HEK293 (cell line): Measurements from ENCODE around the gene ISYNA1.

Experiments
- ELK4 ChIP-seq: IDR thresholded peaks from 2 replicates; pipeline ENCODE4 v1.6.1; 2011; ENCODE audit warnings: mild to moderate bottlenecking, low read depth, low read length, borderline replicate concordance
- GLI4 ChIP-seq: fragments of 450-650 bp; formaldehyde crosslinking; IDR thresholded peaks from 2 replicates; pipeline ENCODE4 v1.5.1; 2016; ENCODE audit warnings: missing biosample characterization, missing genetic modification characterization
- HOXD13 ChIP-seq: sonication (generic); formaldehyde crosslinking; IDR thresholded peaks from 2 replicates; pipeline ENCODE4 v1.8.0; 2022; ENCODE audit warnings: missing genetic modification reagents, borderline replicate concordance
- INSM2 ChIP-seq: fragments of 450-650 bp; formaldehyde crosslinking; IDR thresholded peaks from 2 replicates; pipeline ENCODE4 v1.5.1; 2016; ENCODE audit warnings: missing biosample characterization, missing genetic modification characterization
- KLF16 ChIP-seq: fragments of 450-650 bp; formaldehyde crosslinking; IDR thresholded peaks from 2 replicates; pipeline ENCODE4 v1.5.1; 2017; ENCODE audit warnings: missing biosample characterization, missing genetic modification characterization
- KLF9 ChIP-seq: fragments of 450-650 bp; formaldehyde crosslinking; IDR thresholded peaks from 2 replicates; pipeline ENCODE4 v1.5.1; 2016; ENCODE audit warnings: missing biosample characterization, missing genetic modification characterization, low read depth
- OVOL3 ChIP-seq: fragments of 450-650 bp; formaldehyde crosslinking; IDR thresholded peaks from 2 replicates; pipeline ENCODE4 v1.5.1; 2016; ENCODE audit warnings: missing biosample characterization, missing genetic modification characterization
- PRDM4 ChIP-seq: fragments of 450-650 bp; formaldehyde crosslinking; IDR thresholded peaks from 2 replicates; pipeline ENCODE4 v1.5.1; 2017; ENCODE audit warnings: missing biosample characterization, missing genetic modification characterization
- REST ChIP-seq: fragments of 450-650 bp; formaldehyde crosslinking; IDR thresholded peaks from 2 replicates; pipeline ENCODE4 v1.5.1; 2016; ENCODE audit warnings: missing biosample characterization, missing genetic modification characterization
- SCRT1 ChIP-seq: fragments of 450-650 bp; formaldehyde crosslinking; IDR thresholded peaks from 2 replicates; pipeline ENCODE4 v1.5.1; 2016; ENCODE audit warnings: missing biosample characterization, missing genetic modification characterization, borderline replicate concordance
- SP2 ChIP-seq: fragments of 450-650 bp; formaldehyde crosslinking; IDR thresholded peaks from 2 replicates; pipeline ENCODE4 v1.5.1; 2016; ENCODE audit warnings: missing biosample characterization, missing genetic modification characterization
- ZBTB1 ChIP-seq: fragments of 450-650 bp; formaldehyde crosslinking; IDR thresholded peaks from 2 replicates; pipeline ENCODE4 v1.5.1; 2016; ENCODE audit warnings: missing biosample characterization, missing genetic modification characterization
- ZEB2 ChIP-seq: fragments of 450-650 bp; formaldehyde crosslinking; IDR thresholded peaks from 2 replicates; pipeline ENCODE4 v1.5.1; 2016; ENCODE audit warnings: missing biosample characterization, missing genetic modification characterization
- ZFP41 ChIP-seq: fragments of 450-650 bp; formaldehyde crosslinking; IDR thresholded peaks from 2 replicates; pipeline ENCODE4 v1.5.1; 2016; ENCODE audit warnings: missing biosample characterization, missing genetic modification characterization, borderline replicate concordance
- ZNF391 ChIP-seq: fragments of 450-650 bp; formaldehyde crosslinking; IDR thresholded peaks from 2 replicates; pipeline ENCODE4 v1.5.1; 2016; ENCODE audit warnings: low read depth, missing biosample characterization, missing genetic modification characterization, borderline replicate concordance
- ZNF416 ChIP-seq: fragments of 450-650 bp; formaldehyde crosslinking; IDR thresholded peaks from 2 replicates; pipeline ENCODE4 v1.5.1; 2016; ENCODE audit warnings: missing biosample characterization, missing genetic modification characterization
- ZNF48 ChIP-seq: fragments of 450-650 bp; formaldehyde crosslinking; IDR thresholded peaks from 2 replicates; pipeline ENCODE4 v1.5.1; 2016; ENCODE audit warnings: missing biosample characterization, missing genetic modification characterization
- ZNF488 ChIP-seq: fragments of 450-650 bp; formaldehyde crosslinking; IDR thresholded peaks from 2 replicates; pipeline ENCODE4 v1.5.1; 2016; ENCODE audit warnings: missing biosample characterization, missing genetic modification characterization
- ZNF521 ChIP-seq: fragments of 450-650 bp; formaldehyde crosslinking; IDR thresholded peaks from 2 replicates; pipeline ENCODE4 v1.5.1; 2017; ENCODE audit warnings: missing biosample characterization, mild to moderate bottlenecking, missing genetic modification characterization
- ZNF544 ChIP-seq: fragments of 450-650 bp; formaldehyde crosslinking; IDR thresholded peaks from 2 replicates; pipeline ENCODE4 v1.5.0; 2017; ENCODE audit warnings: missing biosample characterization, missing genetic modification characterization
- ZNF585B ChIP-seq: fragments of 450-650 bp; formaldehyde crosslinking; IDR thresholded peaks from 2 replicates; pipeline ENCODE4 v1.5.1; 2016; ENCODE audit warnings: missing biosample characterization, missing genetic modification characterization
- ZNF670 ChIP-seq: fragments of 450-650 bp; formaldehyde crosslinking; IDR thresholded peaks from 2 replicates; pipeline ENCODE4 v1.5.1; 2016; ENCODE audit warnings: missing biosample characterization, missing genetic modification characterization, low read depth
- ZNF692 ChIP-seq: fragments of 450-650 bp; formaldehyde crosslinking; IDR thresholded peaks from 2 replicates; pipeline ENCODE4 v1.5.1; 2016; ENCODE audit warnings: missing biosample characterization, missing genetic modification characterization
- ZNF768 ChIP-seq: fragments of 450-650 bp; formaldehyde crosslinking; IDR thresholded peaks from 2 replicates; pipeline ENCODE4 v1.5.1; 2018; ENCODE audit warnings: missing biosample characterization, mild to moderate bottlenecking, missing genetic modification characterization
- ZNF785 ChIP-seq: fragments of 450-650 bp; formaldehyde crosslinking; IDR thresholded peaks from 2 replicates; pipeline ENCODE4 v1.5.1; 2016; ENCODE audit warnings: missing biosample characterization, missing genetic modification characterization
- ZNF791 ChIP-seq: fragments of 450-650 bp; formaldehyde crosslinking; IDR thresholded peaks from 2 replicates; pipeline ENCODE4 v1.5.1; 2016; ENCODE audit warnings: missing biosample characterization, missing genetic modification characterization
- ZNF843 ChIP-seq: fragments of 450-650 bp; formaldehyde crosslinking; IDR thresholded peaks from 2 replicates; pipeline ENCODE4 v1.5.1; 2016; ENCODE audit warnings: missing biosample characterization, missing genetic modification characterization

ISYNA1 gene

GRCh38 chr19:18428787-18429674, 8.9 kb downstream of the ISYNA1 start (continued):
- TF ChIP-seq REST (tag by site-specific recombination) (no peak), ZNF544 (tag by site-specific recombination) (no peak), ELK4 (no peak), ZNF670 (tag by site-specific recombination) (no peak), ZNF843 (tag by site-specific recombination) (peak; percentile 28; the same call in 1 of the 2 replicates), INSM2 (no peak), ZNF585B (tag by site-specific recombination) (no peak), ZNF48 (tag by site-specific recombination) (no peak), PRDM4 (tag by site-specific recombination) (no peak), HOXD13 (CRISPR knock-in tag) (no peak), GLI4 (tag by site-specific recombination) (no peak), ZEB2 (tag by site-specific recombination) (peak; percentile 85), ZNF785 (tag by site-specific recombination) (no peak), ZNF521 (tag by site-specific recombination) (no peak), SP2 (tag by site-specific recombination) (peak; percentile 70), ZNF791 (tag by site-specific recombination) (no peak), KLF16 (peak; percentile 46; the same call in 1 of the 2 replicates), ZNF416 (tag by site-specific recombination) (no peak), ZNF391 (tag by site-specific recombination) (no peak), OVOL3 (no peak), ZNF768 (tag by site-specific recombination) (no peak), SCRT1 (tag by site-specific recombination) (no peak), ZNF488 (tag by site-specific recombination) (no peak), KLF9 (tag by site-specific recombination) (peak; percentile 63), ZNF692 (tag by site-specific recombination) (no peak; the same call in 1 of the 2 replicates), ZFP41 (no peak), ZBTB1 (tag by site-specific recombination) (no peak)
